Measurements from ENCODE around the gene SFRP4.
"Not testable (repeated sequence)": the region's sequence is repeated elsewhere in the genome, so short reads cannot be mapped to it uniquely, and the experiment has no call there.

SFRP4 gene

DNA sequence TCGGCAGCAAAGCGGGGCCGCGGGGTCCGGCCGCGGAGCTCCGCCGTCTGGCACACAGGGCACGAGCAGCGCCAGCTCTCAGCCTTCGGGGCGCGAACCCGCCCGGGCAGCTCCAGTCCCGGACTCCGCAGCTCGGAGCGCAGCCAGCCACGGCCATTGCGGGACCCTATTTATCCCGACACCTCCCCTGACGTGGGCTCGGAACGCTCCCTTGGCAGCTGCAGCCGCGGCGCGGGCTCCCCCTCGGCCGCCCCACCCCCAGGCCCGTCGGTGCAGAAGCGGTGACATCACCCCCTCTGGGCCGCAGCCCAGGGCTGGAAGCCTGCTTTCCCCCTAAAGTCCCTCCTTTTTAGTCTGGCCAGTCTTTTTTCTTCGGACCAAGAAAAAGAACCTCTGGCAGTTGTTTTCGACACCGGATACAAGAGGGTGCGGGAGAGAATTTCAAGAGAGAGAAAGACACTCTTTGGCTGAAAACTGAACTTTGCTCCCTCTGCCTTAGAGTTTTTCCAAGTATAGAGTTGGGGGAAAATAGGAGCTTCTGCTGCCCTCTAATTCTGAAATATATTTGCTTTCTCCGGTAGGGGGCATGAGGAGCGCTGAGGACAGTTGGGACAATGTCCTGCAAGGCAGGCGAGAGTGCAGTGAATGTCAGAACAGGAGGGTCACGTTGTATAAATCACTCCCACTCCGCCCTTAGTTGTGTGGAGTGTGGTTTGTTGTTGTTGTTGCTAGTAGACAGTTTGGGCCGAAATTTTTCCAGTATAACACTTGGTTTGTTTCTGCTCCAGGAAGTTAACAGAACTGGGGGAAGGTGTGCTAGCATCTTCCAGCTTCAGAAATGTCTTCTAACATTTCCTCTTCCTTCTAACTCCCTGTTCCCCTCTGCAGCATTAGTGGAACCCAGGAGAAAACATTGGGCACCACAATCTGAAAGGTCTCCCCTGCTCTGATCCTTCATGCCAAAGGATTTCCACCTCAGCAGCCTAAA lies at the start of gene SFRP4:
Gene SFRP4 (minus strand): TSS at position 145 of the 988 bp plus-strand sequence. CDS start 280 bp downstream, outside the sequence.
- Histone ChIP-seq H3K27me3 (ENCODE audit: control insufficient read depth, insufficient read depth, low read length) (peaks cover 68% of the 10 kb centered on the region), H3K4me1 (ENCODE audit: control insufficient read depth, low read depth, low read length) (peaks cover 4% of the 10 kb centered on the region), H3K9ac (ENCODE audit: low read length) (peak within 1 kb of the TSS; percentile 13), H3K4me3 (ENCODE audit: low read length) (peak within 1 kb of the TSS; percentile 66), H3K27ac (ENCODE audit: low read length) (no peak within 1 kb of the TSS), H3K9me3 (ENCODE audit: control insufficient read depth, low read depth, low read length) (no peaks in the 10 kb centered on the region), H3K36me3 (ENCODE audit: control insufficient read depth, low read depth, low read length) (no peaks in the 10 kb centered on the region)

- no peak overlapping the region for H3K9ac ChIP-seq (ENCODE audit: low read length)
- H3K4me3 ChIP-seq (ENCODE audit: low read length) = no peak overlapping the region
- H3K27me3 ChIP-seq (ENCODE audit: control insufficient read depth, insufficient read depth, low read length) = no peaks in the 10 kb centered on the region
- H3K4me1 ChIP-seq (ENCODE audit: control insufficient read depth, low read depth, low read length) = no peaks in the 10 kb centered on the region
- H3K36me3 ChIP-seq (ENCODE audit: control insufficient read depth, low read depth, low read length) = no peaks in the 10 kb centered on the region
- H3K9me3 ChIP-seq (ENCODE audit: control insufficient read depth, low read depth, low read length) = no peaks in the 10 kb centered on the region
- no peak overlapping the region for H3K27ac ChIP-seq (ENCODE audit: low read length)
These were observed 47.6 kb upstream of the SFRP4 start for GRCh38 chr7:37964196-37964595.

DNA sequence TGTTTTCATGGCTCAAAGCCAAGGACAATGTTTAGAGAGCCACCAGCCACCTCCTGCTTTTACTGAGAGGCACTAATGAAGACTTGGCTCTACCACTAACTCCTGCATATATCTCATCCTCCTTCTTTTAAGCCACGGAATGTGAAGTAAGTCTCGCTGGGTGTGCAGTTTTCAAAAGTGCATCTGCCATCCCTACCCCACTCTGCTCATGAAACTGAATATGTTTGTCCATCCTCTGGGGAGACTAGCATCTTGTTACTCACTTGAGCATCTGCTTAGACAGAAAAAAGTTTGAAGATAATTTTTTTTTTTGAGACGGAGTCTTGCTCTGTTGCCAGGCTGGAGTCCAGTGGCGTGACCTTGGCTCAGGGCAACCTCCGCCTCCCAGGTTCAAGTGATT lies 44.6 kb upstream of the SFRP4 start:
- no peaks in the 10 kb centered on the region for H3K9me3 ChIP-seq (ENCODE audit: control insufficient read depth, low read depth, low read length)
- H3K27me3 ChIP-seq (ENCODE audit: control insufficient read depth, insufficient read depth, low read length) = no peaks in the 10 kb centered on the region
- H3K36me3 ChIP-seq (ENCODE audit: control insufficient read depth, low read depth, low read length) = no peaks in the 10 kb centered on the region
- H3K4me3 ChIP-seq (ENCODE audit: low read length) = no peak overlapping the region
- H3K4me1 ChIP-seq (ENCODE audit: control insufficient read depth, low read depth, low read length) = no peaks in the 10 kb centered on the region
- H3K27ac ChIP-seq (ENCODE audit: low read length) = no peak overlapping the region
- no peak overlapping the region for H3K9ac ChIP-seq (ENCODE audit: low read length)

DNA sequence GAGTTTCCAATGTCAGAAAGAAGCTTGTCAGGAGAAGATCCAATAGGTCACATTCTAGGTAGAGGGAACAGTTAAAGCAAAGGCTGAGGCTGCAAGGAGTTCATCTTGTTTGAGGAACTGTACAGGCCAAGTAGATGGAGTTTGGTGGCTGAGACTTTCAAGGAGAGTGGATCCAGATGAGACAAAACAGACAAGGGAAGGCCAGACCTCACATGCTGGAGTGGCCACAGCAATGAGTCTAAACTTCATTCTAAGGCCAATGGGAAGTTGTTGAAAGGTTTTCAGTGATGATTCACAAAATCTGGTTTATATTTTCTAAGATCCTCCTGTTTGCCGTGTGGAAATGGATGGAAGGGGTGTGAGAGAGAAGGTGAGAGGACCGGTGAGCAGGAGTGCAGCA lies 43.9 kb upstream of the SFRP4 start:
- Histone ChIP-seq H3K9me3 (ENCODE audit: control insufficient read depth, low read depth, low read length) (no peaks in the 10 kb centered on the region), H3K9ac (ENCODE audit: low read length) (no peak overlapping the region), H3K4me3 (ENCODE audit: low read length) (no peak overlapping the region), H3K27ac (ENCODE audit: low read length) (no peak overlapping the region), H3K27me3 (ENCODE audit: control insufficient read depth, insufficient read depth, low read length) (no peaks in the 10 kb centered on the region), H3K4me1 (ENCODE audit: control insufficient read depth, low read depth, low read length) (no peaks in the 10 kb centered on the region), H3K36me3 (ENCODE audit: control insufficient read depth, low read depth, low read length) (no peaks in the 10 kb centered on the region)

GRCh38 chr7:37957221-37957970 lies 40.8 kb upstream of the SFRP4 start:
- Histone ChIP-seq H3K27me3 (ENCODE audit: control insufficient read depth, insufficient read depth, low read length) (no peaks in the 10 kb centered on the region), H3K9ac (ENCODE audit: low read length) (no peak overlapping the region), H3K9me3 (ENCODE audit: control insufficient read depth, low read depth, low read length) (no peaks in the 10 kb centered on the region), H3K27ac (ENCODE audit: low read length) (no peak overlapping the region), H3K4me1 (ENCODE audit: control insufficient read depth, low read depth, low read length) (no peaks in the 10 kb centered on the region), H3K36me3 (ENCODE audit: control insufficient read depth, low read depth, low read length) (no peaks in the 10 kb centered on the region), H3K4me3 (ENCODE audit: low read length) (no peak overlapping the region)

DNA sequence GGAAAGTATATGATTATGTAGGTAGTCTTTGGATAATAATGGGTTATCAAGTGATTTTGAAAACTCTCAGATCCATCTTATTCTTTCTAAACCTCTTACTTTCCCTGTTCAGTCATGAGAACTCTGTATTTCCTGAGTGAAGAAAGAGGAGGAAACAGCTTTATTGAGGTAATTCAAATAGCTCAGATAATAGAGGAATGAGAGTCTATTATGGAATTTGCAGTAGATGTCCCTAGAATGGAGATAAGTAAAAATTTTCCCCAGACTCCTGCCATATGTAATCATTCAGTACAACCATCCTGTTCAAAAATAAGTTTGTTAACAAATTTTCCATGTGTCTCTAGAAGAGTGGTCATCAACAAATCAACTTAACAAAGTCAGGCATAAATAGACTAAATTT lies 40.2 kb upstream of the SFRP4 start:
- no peaks in the 10 kb centered on the region for H3K36me3 ChIP-seq (ENCODE audit: control insufficient read depth, low read depth, low read length)
- no peaks in the 10 kb centered on the region for H3K4me1 ChIP-seq (ENCODE audit: control insufficient read depth, low read depth, low read length)
- no peaks in the 10 kb centered on the region for H3K27me3 ChIP-seq (ENCODE audit: control insufficient read depth, insufficient read depth, low read length)
- H3K4me3 ChIP-seq (ENCODE audit: low read length) = no peak overlapping the region
- no peaks in the 10 kb centered on the region for H3K9me3 ChIP-seq (ENCODE audit: control insufficient read depth, low read depth, low read length)
- no peak overlapping the region for H3K9ac ChIP-seq (ENCODE audit: low read length)
- H3K27ac ChIP-seq (ENCODE audit: low read length) = no peak overlapping the region

- not testable (repeated sequence) for H3K27ac ChIP-seq (ENCODE audit: low read length); H3K9me3 ChIP-seq (ENCODE audit: control insufficient read depth, low read depth, low read length); H3K9ac ChIP-seq (ENCODE audit: low read length); H3K4me1 ChIP-seq (ENCODE audit: control insufficient read depth, low read depth, low read length); H3K36me3 ChIP-seq (ENCODE audit: control insufficient read depth, low read depth, low read length); H3K4me3 ChIP-seq (ENCODE audit: low read length); H3K27me3 ChIP-seq (ENCODE audit: control insufficient read depth, insufficient read depth, low read length)
These were observed 37.6 kb upstream of the SFRP4 start for GRCh38 chr7:37954217-37954616.

GRCh38 chr7:37952240-37952639 lies 35.6 kb upstream of the SFRP4 start:
- Histone ChIP-seq H3K27ac (ENCODE audit: low read length) (no peak overlapping the region), H3K36me3 (ENCODE audit: control insufficient read depth, low read depth, low read length) (no peaks in the 10 kb centered on the region)

DNA sequence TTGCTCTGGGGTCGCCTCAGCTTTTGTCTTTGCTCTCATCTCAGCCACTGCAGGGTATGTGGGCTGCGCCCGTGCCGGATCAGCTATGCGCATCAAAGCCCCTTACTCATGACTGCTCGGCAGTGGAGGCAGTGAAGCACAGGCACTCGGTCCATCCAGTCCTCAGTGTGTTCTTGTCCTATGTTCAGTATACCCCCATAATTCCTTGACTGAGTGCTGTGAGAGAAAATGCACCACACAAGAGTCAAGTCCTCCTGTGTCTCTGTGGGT lies 31.3 kb upstream of the SFRP4 start:
- no peak overlapping the region for H3K9ac ChIP-seq (ENCODE audit: low read length)

More at GRCh38 chr7:37952240-37952639, 35.6 kb upstream of the SFRP4 start:
- no peaks in the 10 kb centered on the region for H3K27me3 ChIP-seq (ENCODE audit: control insufficient read depth, insufficient read depth, low read length)
- no peak overlapping the region for H3K9ac ChIP-seq (ENCODE audit: low read length)
- H3K4me3 ChIP-seq (ENCODE audit: low read length) = no peak overlapping the region
- no peaks in the 10 kb centered on the region for H3K4me1 ChIP-seq (ENCODE audit: control insufficient read depth, low read depth, low read length)
- H3K9me3 ChIP-seq (ENCODE audit: control insufficient read depth, low read depth, low read length) = no peaks in the 10 kb centered on the region

GRCh38 chr7:37947138-37947940 lies 30.7 kb upstream of the SFRP4 start:
- Histone ChIP-seq H3K36me3 (ENCODE audit: control insufficient read depth, low read depth, low read length) (no peaks in the 10 kb centered on the region), H3K27ac (ENCODE audit: low read length) (no peak overlapping the region), H3K4me3 (ENCODE audit: low read length) (no peak overlapping the region)

More for the DNA sequence above, 31.3 kb upstream of the SFRP4 start:
- H3K4me3 ChIP-seq (ENCODE audit: low read length) = no peak overlapping the region
- H3K27ac ChIP-seq (ENCODE audit: low read length) = no peak overlapping the region
- no peaks in the 10 kb centered on the region for H3K27me3 ChIP-seq (ENCODE audit: control insufficient read depth, insufficient read depth, low read length)
- H3K36me3 ChIP-seq (ENCODE audit: control insufficient read depth, low read depth, low read length) = no peaks in the 10 kb centered on the region
- H3K4me1 ChIP-seq (ENCODE audit: control insufficient read depth, low read depth, low read length) = peaks cover 4% of the 10 kb centered on the region
- no peaks in the 10 kb centered on the region for H3K9me3 ChIP-seq (ENCODE audit: control insufficient read depth, low read depth, low read length)

DNA sequence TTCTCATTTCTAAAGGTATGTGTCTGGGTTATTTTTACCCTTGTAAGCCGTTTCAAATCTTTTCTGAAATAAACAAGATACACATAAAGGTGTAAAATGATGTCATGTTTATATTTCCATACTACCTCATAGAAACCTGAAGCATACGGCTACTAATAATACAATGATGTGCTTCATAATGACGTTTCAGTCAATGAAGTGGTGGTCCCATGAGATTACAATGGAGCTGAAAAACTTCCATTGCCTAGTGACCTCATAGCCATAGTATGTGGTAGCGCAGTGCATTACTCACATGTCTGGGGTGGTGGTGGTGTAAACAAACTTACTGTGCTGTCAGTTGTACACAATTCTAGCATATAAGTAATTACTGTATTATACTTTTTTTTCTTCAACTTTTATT lies 28.7 kb upstream of the SFRP4 start:
- no peaks in the 10 kb centered on the region for H3K27me3 ChIP-seq (ENCODE audit: control insufficient read depth, insufficient read depth, low read length)
- H3K36me3 ChIP-seq (ENCODE audit: control insufficient read depth, low read depth, low read length) = no peaks in the 10 kb centered on the region
- no peak overlapping the region for H3K9ac ChIP-seq (ENCODE audit: low read length)
- peaks cover 8% of the 10 kb centered on the region for H3K4me1 ChIP-seq (ENCODE audit: control insufficient read depth, low read depth, low read length)
- H3K4me3 ChIP-seq (ENCODE audit: low read length) = no peak overlapping the region
- H3K27ac ChIP-seq (ENCODE audit: low read length) = no peak overlapping the region
- H3K9me3 ChIP-seq (ENCODE audit: control insufficient read depth, low read depth, low read length) = no peaks in the 10 kb centered on the region

More at GRCh38 chr7:37947138-37947940, 30.7 kb upstream of the SFRP4 start:
- no peaks in the 10 kb centered on the region for H3K9me3 ChIP-seq (ENCODE audit: control insufficient read depth, low read depth, low read length)
- H3K27me3 ChIP-seq (ENCODE audit: control insufficient read depth, insufficient read depth, low read length) = no peaks in the 10 kb centered on the region
- H3K9ac ChIP-seq (ENCODE audit: low read length) = no peak overlapping the region
- H3K4me1 ChIP-seq (ENCODE audit: control insufficient read depth, low read depth, low read length) = peaks cover 8% of the 10 kb centered on the region
